ENCODE results near the gene NR2F1.

NR2F1 gene

GRCh38 chr5:93596676-93597490 lies 13.9 kb downstream of the NR2F1 start:
- TF ChIP-seq SPI1 (IDR thresholded peaks at IDR 0.05; ENCODE audit: low read depth, low read length) (no peak), POLR2A (IDR thresholded peaks at IDR 0.05; ENCODE audit: low read depth, low read length) (no peak), PAX5 (IDR thresholded peaks at IDR 0.05; ENCODE audit: insufficient read depth, low read length, severe bottlenecking) (no peak), POU2F2 (IDR thresholded peaks at IDR 0.05; ENCODE audit: low read depth, low read length) (no peak), POLR2AphosphoS5 (IDR thresholded peaks at IDR 0.05; ENCODE audit: low read depth, low read length) (no peak), TAF1 (IDR thresholded peaks at IDR 0.05; ENCODE audit: low read depth, low read length) (no peak)
- FAIRE-seq (no peak), DNase-seq (ENCODE audit: insufficient read length, low spot score) (no peak)

GRCh38 chr5:93598091-93599000 lies 15.3 kb downstream of the NR2F1 start:
- FAIRE-seq (no peak), DNase-seq (ENCODE audit: insufficient read length, low spot score) (no peak)
- TF ChIP-seq SPI1 (IDR thresholded peaks at IDR 0.05; ENCODE audit: low read depth, low read length), result no peak
- TF ChIP-seq TAF1 (IDR thresholded peaks at IDR 0.05; ENCODE audit: low read depth, low read length), result no peak
- no peak for TF ChIP-seq POLR2AphosphoS5 (IDR thresholded peaks at IDR 0.05; ENCODE audit: low read depth, low read length)
- no peak for TF ChIP-seq PAX5 (IDR thresholded peaks at IDR 0.05; ENCODE audit: insufficient read depth, low read length, severe bottlenecking)
- TF ChIP-seq POLR2A (IDR thresholded peaks at IDR 0.05; ENCODE audit: low read depth, low read length), result no peak
- no peak for TF ChIP-seq POU2F2 (IDR thresholded peaks at IDR 0.05; ENCODE audit: low read depth, low read length)

- DNase-seq (ENCODE audit: insufficient read length, low spot score), result no peak
- FAIRE-seq, result no peak
- TF ChIP-seq POU2F2 (IDR thresholded peaks at IDR 0.05; ENCODE audit: low read depth, low read length) (no peak), SPI1 (IDR thresholded peaks at IDR 0.05; ENCODE audit: low read depth, low read length) (no peak), POLR2AphosphoS5 (IDR thresholded peaks at IDR 0.05; ENCODE audit: low read depth, low read length) (no peak), PAX5 (IDR thresholded peaks at IDR 0.05; ENCODE audit: insufficient read depth, low read length, severe bottlenecking) (no peak), TAF1 (IDR thresholded peaks at IDR 0.05; ENCODE audit: low read depth, low read length) (no peak), POLR2A (IDR thresholded peaks at IDR 0.05; ENCODE audit: low read depth, low read length) (no peak)
These were observed 16.0 kb downstream of the NR2F1 start for GRCh38 chr5:93599001-93599379.

- FAIRE-seq (no peak), DNase-seq (ENCODE audit: insufficient read length, low spot score) (no peak)
- TF ChIP-seq POLR2A (IDR thresholded peaks at IDR 0.05; ENCODE audit: low read depth, low read length), result no peak
- no peak for TF ChIP-seq TAF1 (IDR thresholded peaks at IDR 0.05; ENCODE audit: low read depth, low read length)
- no peak for TF ChIP-seq POLR2AphosphoS5 (IDR thresholded peaks at IDR 0.05; ENCODE audit: low read depth, low read length)
- no peak for TF ChIP-seq SPI1 (IDR thresholded peaks at IDR 0.05; ENCODE audit: low read depth, low read length)
- no peak for TF ChIP-seq POU2F2 (IDR thresholded peaks at IDR 0.05; ENCODE audit: low read depth, low read length)
- no peak for TF ChIP-seq PAX5 (IDR thresholded peaks at IDR 0.05; ENCODE audit: insufficient read depth, low read length, severe bottlenecking)
These were observed 16.5 kb downstream of the NR2F1 start for GRCh38 chr5:93599399-93600120.

GRCh38 chr5:93600409-93601070 lies 17.5 kb downstream of the NR2F1 start:
- DNase-seq (ENCODE audit: insufficient read length, low spot score) (no peak), FAIRE-seq (no peak)
- TF ChIP-seq POLR2A (IDR thresholded peaks at IDR 0.05; ENCODE audit: low read depth, low read length) (no peak), POLR2AphosphoS5 (IDR thresholded peaks at IDR 0.05; ENCODE audit: low read depth, low read length) (no peak), SPI1 (IDR thresholded peaks at IDR 0.05; ENCODE audit: low read depth, low read length) (no peak), TAF1 (IDR thresholded peaks at IDR 0.05; ENCODE audit: low read depth, low read length) (no peak), PAX5 (IDR thresholded peaks at IDR 0.05; ENCODE audit: insufficient read depth, low read length, severe bottlenecking) (no peak), POU2F2 (IDR thresholded peaks at IDR 0.05; ENCODE audit: low read depth, low read length) (no peak)

GRCh38 chr5:93601071-93601801 lies 18.2 kb downstream of the NR2F1 start:
- no peak for DNase-seq (ENCODE audit: insufficient read length, low spot score)
- TF ChIP-seq TAF1 (IDR thresholded peaks at IDR 0.05; ENCODE audit: low read depth, low read length), result no peak
- no peak for TF ChIP-seq POLR2A (IDR thresholded peaks at IDR 0.05; ENCODE audit: low read depth, low read length)
- no peak for FAIRE-seq

GRCh38 chr5:93601802-93602155 lies 18.8 kb downstream of the NR2F1 start:
- DNase-seq (ENCODE audit: insufficient read length, low spot score), result no peak
- TF ChIP-seq POLR2AphosphoS5 (IDR thresholded peaks at IDR 0.05; ENCODE audit: low read depth, low read length) (no peak), TAF1 (IDR thresholded peaks at IDR 0.05; ENCODE audit: low read depth, low read length) (no peak), POU2F2 (IDR thresholded peaks at IDR 0.05; ENCODE audit: low read depth, low read length) (no peak), SPI1 (IDR thresholded peaks at IDR 0.05; ENCODE audit: low read depth, low read length) (no peak), PAX5 (IDR thresholded peaks at IDR 0.05; ENCODE audit: insufficient read depth, low read length, severe bottlenecking) (no peak), POLR2A (IDR thresholded peaks at IDR 0.05; ENCODE audit: low read depth, low read length) (no peak)
- no peak for FAIRE-seq
